ENCODE measurements around the gene TRIM56. TPM values are rescaled to one million over a fixed set of nuclear protein-coding genes. Genes with fewer than 3 reads are reported as not detected.

Gene TRIM56
- total and polyA plus RNA-seq, 2 of the 13 experiments (the other 11 are each of a cell fraction or from before 2014, with no cell fraction given), result 3.2 to 7.1 TPM

GRCh38 chr7:101094791-101095375 is 9.6 kb downstream of the TRIM56 start:
- CTCF ChIA-PET (ENCODE audit: low intra/inter-chr PET ratio, low total read pairs), result interaction anchor here (1.0 to 3.8 kb wide), 5 partner anchors 28 to 97 kb away, joined by 3 to 40 read pairs (median 7); no protein-coding TSS in a partner anchor
- intact Hi-C loops (cut with micrococcal nuclease; ENCODE audit: unreplicated experiment), result loop anchor here (1.0 kb wide), 1 partner anchor 43 kb away; no protein-coding TSS in a partner anchor
- DNase-seq (ENCODE audit: low spot score) (peak; percentile 58), FAIRE-seq (peak; percentile 56), ATAC-seq (peak; percentile 82)
- no peaks in the 10 kb centered on the region for H3K79me2 ChIP-seq (ENCODE audit: insufficient read depth, low read length)
- no peak overlapping the region for H3K9ac ChIP-seq (ENCODE audit: insufficient read depth, low read depth, low read length)
- H3K27ac ChIP-seq (ENCODE audit: extremely low read length, insufficient read depth, low read length), result no peak overlapping the region
- H3K4me1 ChIP-seq (ENCODE audit: insufficient read depth, low read length), result peaks cover 34% of the 10 kb centered on the region
- H3K36me3 ChIP-seq (replicated peaks in 1 of 2; ENCODE audit: control insufficient read depth in 1 of 2, insufficient read depth in 2 of 2, low read length in 2 of 2), result no peaks in the 10 kb centered on the region
- H3K4me3 ChIP-seq (replicated peaks in 1 of 3; ENCODE audit: insufficient read depth in 1 of 3, low read depth in 2 of 3, low read length in 3 of 3), result no peak overlapping the region
- in situ Hi-C loops (cut with HindIII; ENCODE audit: extremely low pct_ligation_motif_present, low pct_unique_long_range_greater_than_20kb), result loop anchor here (5.0 kb wide), 1 partner anchor 42 kb away; no protein-coding TSS in a partner anchor
- H4K20me1 ChIP-seq (ENCODE audit: insufficient read depth, low read length), result no peaks in the 10 kb centered on the region
- WGBS (ENCODE audit: low lambda C conversion rate), result 31% methylated on average over 12 of the region's 12 CpGs
- BruUV-seq (replicated peaks), result no TSS peak
- no peak overlapping the region for H2AFZ ChIP-seq (ENCODE audit: low read length)
- H3K27me3 ChIP-seq (ENCODE audit: control insufficient read depth in 1 of 2, insufficient read depth in 2 of 2, low read length in 2 of 2), result no peaks in the 10 kb centered on the region
- no peaks in the 10 kb centered on the region for H3K9me3 ChIP-seq (ENCODE audit: low read length)
- POLR2A ChIA-PET, result interaction anchor here (0.6 to 2.8 kb wide), 6 partner anchors 10 to 76 kb away, joined by 3 to 26 read pairs (median 3); partner anchors contain the start of genes SERPINE1 and TRIM56
- H3K4me2 ChIP-seq (ENCODE audit: low read depth, low read length), result peak overlapping the region; percentile 8; the same call in 1 of the 2 replicates
- TF ChIP-seq HOXA7 (CRISPR knock-in tag; IDR thresholded peaks at IDR 0.05), result no peak
- TF ChIP-seq, protein P1, sequence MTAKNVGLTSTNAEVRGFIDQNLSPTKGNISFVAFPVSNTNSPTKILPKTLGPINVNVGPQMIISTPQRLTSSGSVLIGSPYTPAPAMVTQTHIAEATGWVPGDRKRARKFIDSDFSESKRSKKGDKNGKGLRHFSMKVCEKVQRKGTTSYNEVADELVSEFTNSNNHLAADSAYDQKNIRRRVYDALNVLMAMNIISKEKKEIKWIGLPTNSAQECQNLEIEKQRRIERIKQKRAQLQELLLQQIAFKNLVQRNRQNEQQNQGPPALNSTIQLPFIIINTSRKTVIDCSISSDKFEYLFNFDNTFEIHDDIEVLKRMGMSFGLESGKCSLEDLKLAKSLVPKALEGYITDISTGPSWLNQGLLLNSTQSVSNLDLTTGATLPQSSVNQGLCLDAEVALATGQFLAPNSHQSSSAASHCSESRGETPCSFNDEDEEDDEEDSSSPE (CRISPR knock-in tag; IDR thresholded peaks at IDR 0.05), result no peak
- TF ChIP-seq, protein P2, sequence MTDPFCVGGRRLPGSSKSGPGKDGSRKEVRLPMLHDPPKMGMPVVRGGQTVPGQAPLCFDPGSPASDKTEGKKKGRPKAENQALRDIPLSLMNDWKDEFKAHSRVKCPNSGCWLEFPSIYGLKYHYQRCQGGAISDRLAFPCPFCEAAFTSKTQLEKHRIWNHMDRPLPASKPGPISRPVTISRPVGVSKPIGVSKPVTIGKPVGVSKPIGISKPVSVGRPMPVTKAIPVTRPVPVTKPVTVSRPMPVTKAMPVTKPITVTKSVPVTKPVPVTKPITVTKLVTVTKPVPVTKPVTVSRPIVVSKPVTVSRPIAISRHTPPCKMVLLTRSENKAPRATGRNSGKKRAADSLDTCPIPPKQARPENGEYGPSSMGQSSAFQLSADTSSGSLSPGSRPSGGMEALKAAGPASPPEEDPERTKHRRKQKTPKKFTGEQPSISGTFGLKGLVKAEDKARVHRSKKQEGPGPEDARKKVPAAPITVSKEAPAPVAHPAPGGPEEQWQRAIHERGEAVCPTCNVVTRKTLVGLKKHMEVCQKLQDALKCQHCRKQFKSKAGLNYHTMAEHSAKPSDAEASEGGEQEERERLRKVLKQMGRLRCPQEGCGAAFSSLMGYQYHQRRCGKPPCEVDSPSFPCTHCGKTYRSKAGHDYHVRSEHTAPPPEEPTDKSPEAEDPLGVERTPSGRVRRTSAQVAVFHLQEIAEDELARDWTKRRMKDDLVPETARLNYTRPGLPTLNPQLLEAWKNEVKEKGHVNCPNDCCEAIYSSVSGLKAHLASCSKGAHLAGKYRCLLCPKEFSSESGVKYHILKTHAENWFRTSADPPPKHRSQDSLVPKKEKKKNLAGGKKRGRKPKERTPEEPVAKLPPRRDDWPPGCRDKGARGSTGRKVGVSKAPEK (CRISPR knock-in tag; IDR thresholded peaks at IDR 0.05; ENCODE audit: borderline replicate concordance), result no peak
- peak; percentile 18; the same call in 1 of the 2 replicates for TF ChIP-seq NR2F2 (IDR thresholded peaks at IDR 0.05; ENCODE audit: borderline replicate concordance, low read depth)
- TF ChIP-seq UBTF (CRISPR knock-in tag; IDR thresholded peaks at IDR 0.05), result no peak
- TF ChIP-seq ZSCAN29 (CRISPR knock-in tag; conservative IDR thresholded peaks at IDR 0.05), result 0 out of 2 replicates have a peak, but pooled peaks have one; percentile 40
- TF ChIP-seq ZNF773 (CRISPR knock-in tag; IDR thresholded peaks at IDR 0.05; ENCODE audit: borderline replicate concordance), result no peak
- 0 out of 2 replicates have a peak, but pooled peaks have one; percentile 22 for TF ChIP-seq HDAC1 (CRISPR knock-in tag; IDR thresholded peaks at IDR 0.05)
- peak; percentile 74 for TF ChIP-seq ZC3H13 (CRISPR knock-in tag; IDR thresholded peaks at IDR 0.05)
- no peak for TF ChIP-seq NR0B2 (CRISPR knock-in tag; IDR thresholded peaks at IDR 0.05)
- TF ChIP-seq ASH2L (IDR thresholded peaks at IDR 0.05; ENCODE audit: insufficient read length, low read depth, low read length), result no peak
- TF ChIP-seq ZNF205 (CRISPR knock-in tag; IDR thresholded peaks at IDR 0.05), result no peak
- TF ChIP-seq RARA (CRISPR knock-in tag; IDR thresholded peaks at IDR 0.05), result 0 out of 2 replicates have a peak, but pooled peaks have one; percentile 8
- 0 out of 2 replicates have a peak, but pooled peaks have one; percentile 26 for TF ChIP-seq FOXC1 (CRISPR knock-in tag; IDR thresholded peaks at IDR 0.05; ENCODE audit: borderline replicate concordance)
- TF ChIP-seq ZNF605 (CRISPR knock-in tag; IDR thresholded peaks at IDR 0.05), result 0 out of 2 replicates have a peak, but pooled peaks have one; percentile 21
- TF ChIP-seq KDM2A (CRISPR knock-in tag; IDR thresholded peaks at IDR 0.05; ENCODE audit: borderline replicate concordance, low read depth), result peak; percentile 47; the same call in 1 of the 2 replicates
- TF ChIP-seq ZNF614 (CRISPR knock-in tag; IDR thresholded peaks at IDR 0.05; ENCODE audit: borderline replicate concordance), result no peak
